RWPE1 (cell line): ENCODE data around the gene TRIM72.
"Not testable (repeated sequence)": the region's sequence is repeated elsewhere in the genome, so short reads cannot be mapped to it uniquely, and the experiment has no call there.

ENCODE experiments used
- CTCF ChIA-PET: fragments of 350-600 bp; sonication (Branson Sonifier 250); formaldehyde crosslinking; extraction: SDS; loops from one replicate; lab custom pipeline; 2021; lab: Yijun Ruan, JAX
- POLR2A ChIA-PET: fragments of 400-600 bp; formaldehyde crosslinking; extraction: SDS; loops from one replicate; lab custom pipeline; 2020; ENCODE audit warnings: antibody characterized with exemption; ENCODE audit not compliant: low non-redundant PET; lab: Yijun Ruan, JAX
- DNase-seq: peaks from one replicate; pipeline ENCODE4 v3.0.0; 2012; ENCODE audit warnings: low spot score
- H3K27ac ChIP-seq: fragments of 450-650 bp; 2 replicates; pipeline ENCODE4 v1.5.1; 2017
- TF ChIP-seq, protein P1 (sequence below): fragments of 450-650 bp; conservative IDR thresholded peaks from 2 replicates; pipeline ENCODE4 v1.5.1; 2017; ENCODE audit warnings: low read depth, mild to moderate bottlenecking

Gene TRIM72

DNA sequence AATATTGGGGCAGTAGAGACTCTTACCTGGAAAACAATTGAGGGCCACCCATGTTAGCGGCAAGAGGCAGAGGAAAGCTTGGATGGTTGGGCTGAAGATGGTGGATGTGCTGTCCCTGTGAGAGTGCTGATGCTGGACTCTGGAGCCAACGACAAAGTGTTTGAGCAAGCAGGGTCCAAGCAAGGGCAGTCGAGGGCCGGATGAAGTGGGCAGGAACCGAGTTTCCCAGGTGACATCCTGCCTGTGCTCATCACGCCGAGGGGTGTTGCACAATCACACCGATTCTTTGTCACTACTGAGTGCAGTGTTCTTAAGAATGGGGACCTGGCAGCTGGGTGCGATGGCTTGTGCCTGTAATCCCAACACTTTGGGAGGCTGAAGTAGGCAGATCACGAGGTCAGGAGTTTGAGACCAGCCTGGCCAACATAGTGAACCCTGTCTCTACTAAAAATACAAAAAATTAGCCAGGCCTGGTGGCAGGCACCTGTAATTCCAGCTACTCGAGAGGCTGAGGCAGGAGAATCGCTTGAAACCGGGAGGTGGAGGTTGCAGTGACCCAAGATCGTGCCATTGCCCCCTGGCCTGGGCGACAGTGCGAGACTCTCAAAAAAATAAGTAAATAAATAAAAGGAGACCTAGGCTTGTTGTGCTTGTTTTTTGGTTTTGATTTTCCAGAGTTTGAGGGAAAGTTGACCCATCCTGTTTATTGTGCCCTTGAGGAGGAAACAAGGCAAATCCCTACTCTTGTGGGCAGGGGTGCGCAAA, 17.4 kb upstream of the TRIM72 start:
- no peak for DNase-seq
- H3K27ac ChIP-seq: peak overlapping the region; percentile 44
- ChIA-PET CTCF (no interaction called here), POLR2A (no interaction called here)
- TF ChIP-seq, protein P1, sequence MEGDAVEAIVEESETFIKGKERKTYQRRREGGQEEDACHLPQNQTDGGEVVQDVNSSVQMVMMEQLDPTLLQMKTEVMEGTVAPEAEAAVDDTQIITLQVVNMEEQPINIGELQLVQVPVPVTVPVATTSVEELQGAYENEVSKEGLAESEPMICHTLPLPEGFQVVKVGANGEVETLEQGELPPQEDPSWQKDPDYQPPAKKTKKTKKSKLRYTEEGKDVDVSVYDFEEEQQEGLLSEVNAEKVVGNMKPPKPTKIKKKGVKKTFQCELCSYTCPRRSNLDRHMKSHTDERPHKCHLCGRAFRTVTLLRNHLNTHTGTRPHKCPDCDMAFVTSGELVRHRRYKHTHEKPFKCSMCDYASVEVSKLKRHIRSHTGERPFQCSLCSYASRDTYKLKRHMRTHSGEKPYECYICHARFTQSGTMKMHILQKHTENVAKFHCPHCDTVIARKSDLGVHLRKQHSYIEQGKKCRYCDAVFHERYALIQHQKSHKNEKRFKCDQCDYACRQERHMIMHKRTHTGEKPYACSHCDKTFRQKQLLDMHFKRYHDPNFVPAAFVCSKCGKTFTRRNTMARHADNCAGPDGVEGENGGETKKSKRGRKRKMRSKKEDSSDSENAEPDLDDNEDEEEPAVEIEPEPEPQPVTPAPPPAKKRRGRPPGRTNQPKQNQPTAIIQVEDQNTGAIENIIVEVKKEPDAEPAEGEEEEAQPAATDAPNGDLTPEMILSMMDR: no peak

- ChIA-PET CTCF (interaction anchor here (0.6 to 1.1 kb wide), 2 partner anchors 184 to 495 kb away, joined by 3 read pairs; no protein-coding TSS in a partner anchor), POLR2A (no interaction called here)
- TF ChIP-seq, protein P1: no peak
- peak overlapping the region; percentile 63 for H3K27ac ChIP-seq
- no peak for DNase-seq
Measured at GRCh38 chr16:31198207-31198882, 15.6 kb upstream of the TRIM72 start.

- ChIA-PET CTCF (no interaction called here), POLR2A (no interaction called here)
- no peak for DNase-seq
- TF ChIP-seq, protein P1: no peak
- H3K27ac ChIP-seq: peak overlapping the region; percentile 89
Measured at GRCh38 chr16:31199430-31200041, 14.4 kb upstream of the TRIM72 start.

DNA sequence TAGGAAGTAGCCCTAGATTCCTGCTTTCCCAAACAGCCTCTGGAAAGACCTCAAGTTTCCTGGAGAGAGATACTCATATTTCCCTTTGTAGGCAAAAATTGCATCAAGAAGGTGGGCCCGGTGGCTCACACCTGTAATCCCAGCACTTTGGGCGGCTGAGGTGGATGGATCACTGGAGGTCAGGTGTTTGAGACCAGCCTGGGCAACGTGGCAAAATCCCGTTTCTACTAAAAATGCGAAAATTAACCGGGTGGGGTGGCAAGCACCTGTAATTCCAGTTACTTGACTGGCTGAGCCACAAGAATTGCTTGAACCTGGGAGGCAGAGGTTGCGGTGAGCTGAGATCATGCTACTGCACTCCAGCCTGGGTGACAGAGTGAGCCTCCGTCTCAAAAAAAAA, 13.8 kb upstream of the TRIM72 start:
- DNase-seq, POLR2A ChIA-PET, CTCF ChIA-PET: not testable (repeated sequence)

DNA sequence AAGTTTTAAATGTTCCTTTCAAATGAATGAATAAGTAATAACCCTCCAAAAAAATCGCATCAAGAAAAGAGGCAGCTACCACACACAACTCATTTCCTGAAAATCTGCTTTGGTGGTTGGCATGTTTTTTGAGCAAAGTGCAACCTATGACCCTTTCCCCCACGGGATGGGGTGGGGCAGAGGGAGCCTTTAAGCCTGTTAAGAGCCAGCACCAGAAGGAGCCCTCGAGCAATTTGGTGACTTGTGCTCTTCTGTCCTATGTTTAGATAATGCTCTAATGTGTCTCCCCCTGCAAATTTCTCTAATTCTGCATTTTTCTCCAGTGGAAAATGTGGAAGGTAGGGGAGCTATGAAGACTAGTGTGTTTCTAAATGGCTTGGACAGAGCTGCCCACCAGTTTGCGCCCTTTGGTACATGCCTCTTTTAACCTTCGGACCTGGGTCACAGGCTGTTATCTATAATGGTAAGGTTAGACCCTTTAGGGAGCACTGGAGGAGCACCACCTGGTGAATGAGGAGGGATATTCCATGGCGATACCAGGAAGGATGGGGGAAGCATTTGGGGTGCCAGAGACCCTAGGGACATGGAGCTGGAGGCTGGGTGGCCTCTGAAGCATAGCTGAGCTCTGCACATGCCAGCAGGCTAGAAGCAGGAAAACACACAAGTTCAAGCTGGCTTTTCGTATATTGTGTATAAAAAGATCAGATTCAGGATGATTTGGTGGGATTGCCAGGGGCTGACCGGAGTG, 12.9 kb upstream of the TRIM72 start:
- peak; percentile 42 for DNase-seq
- POLR2A ChIA-PET: no interaction called here
- TF ChIP-seq, protein P1: no peak
- CTCF ChIA-PET: interaction anchor here (0.8 to 1.4 kb wide), 2 partner anchors 181 to 259 kb away, joined by 3 to 4 read pairs; no protein-coding TSS in a partner anchor
- peak overlapping the region; percentile 89 for H3K27ac ChIP-seq

More for the DNA sequence above, 13.8 kb upstream of the TRIM72 start:
- H3K27ac ChIP-seq: peak overlapping the region; percentile 89

- ChIA-PET POLR2A (interaction anchor here (0.5 to 0.9 kb wide), 2 partner anchors 15 to 22 kb away, joined by 3 read pairs; partner anchors contain the start of gene FUS), CTCF (interaction anchor here (0.8 to 1.4 kb wide), 2 partner anchors 181 to 258 kb away, joined by 3 to 4 read pairs; no protein-coding TSS in a partner anchor)
- TF ChIP-seq, protein P1: no peak
- peak overlapping the region; percentile 89 for H3K27ac ChIP-seq
- DNase-seq: peak; percentile 45
Measured at GRCh38 chr16:31201582-31202413, 12.1 kb upstream of the TRIM72 start.
